Liver (tissue), 9 donors: ENCODE data around the gene CYP4F22. TPM values are rescaled to one million over a fixed set of nuclear protein-coding genes. Genes with fewer than 3 reads are reported as not detected.

Experiments used
- DNase-seq: peaks from one replicate; pipeline ENCODE4 v3.0.0-alpha.2; 2017; ENCODE audit warnings: low spot score
- H3K27ac ChIP-seq, 2 donors: one replicate each; pipeline ENCODE4 v1.7.0; 2013; ENCODE audit warnings: inconsistent platforms in 2 of 2, low read length in 2 of 2, control low read depth in 1 of 2, low read depth in 1 of 2, mild to moderate bottlenecking in 1 of 2
- H3K27me3 ChIP-seq, 4 donors: one replicate each; pipeline versions ENCODE4 v1.6.1 to v1.7.0; 2013; ENCODE audit warnings: low read length in 3 of 4, inconsistent platforms in 1 of 4, mild to moderate bottlenecking in 1 of 4, moderate library complexity in 1 of 4; ENCODE audit not compliant: control insufficient read depth in 4 of 4, insufficient read depth in 4 of 4
- H3K36me3 ChIP-seq, 4 donors: one replicate each; pipeline versions ENCODE4 v1.6.1 to v1.7.0; 2013; ENCODE audit warnings: low read length in 3 of 4, mild to moderate bottlenecking in 3 of 4, low read depth in 1 of 4, moderate library complexity in 1 of 4; ENCODE audit not compliant: control insufficient read depth in 4 of 4, insufficient read depth in 3 of 4
- H3K4me1 ChIP-seq, 4 donors: one replicate each; pipeline versions ENCODE4 v1.6.1 to v1.7.0; 2013; ENCODE audit warnings: low read length in 3 of 4, mild to moderate bottlenecking in 3 of 4, moderate library complexity in 1 of 4; ENCODE audit not compliant: control insufficient read depth in 4 of 4, insufficient read depth in 4 of 4
- H3K4me3 ChIP-seq, 3 donors: one replicate each; pipeline versions ENCODE4 v1.6.1 to v1.7.0; 2013; ENCODE audit warnings: low read length in 3 of 3, control low read depth in 1 of 3, low read depth in 1 of 3, mild to moderate bottlenecking in 1 of 3
- H3K9ac ChIP-seq, 2 donors: one replicate each; pipeline ENCODE4 v1.7.0; 2013; ENCODE audit warnings: low read length in 2 of 2, mild to moderate bottlenecking in 2 of 2, moderate library complexity in 2 of 2, control low read depth in 1 of 2, low read depth in 1 of 2
- H3K9me3 ChIP-seq, 4 donors: one replicate each; pipeline versions ENCODE4 v1.6.1 to v1.7.0; 2013; ENCODE audit warnings: low read length in 3 of 4; ENCODE audit not compliant: control insufficient read depth in 4 of 4
- ATF3 ChIP-seq: IDR thresholded peaks from 2 replicates; pipeline ENCODE4 v1.6.1; 2016; ENCODE audit warnings: antibody characterized with exemption
- CTCF ChIP-seq: fragments of 150-350 bp; IDR thresholded peaks from 2 replicates; pipeline ENCODE4 v1.5.1; 2017; ENCODE audit warnings: improper control_type of control experiment, low read depth, low read length; ENCODE audit not compliant: missing input control
- FOXA1 ChIP-seq: IDR thresholded peaks from 2 replicates; pipeline ENCODE4 v1.6.1; 2016; ENCODE audit warnings: antibody characterized with exemption
- GABPA ChIP-seq, 2 donors: IDR thresholded peaks in 1 of 2; conservative IDR thresholded peaks in 1 of 2; 2 replicates each; pipeline ENCODE4 v1.6.1; 2016; ENCODE audit warnings: antibody characterized with exemption in 2 of 2, mild to moderate bottlenecking in 1 of 2, moderate library complexity in 1 of 2
- HNF4G ChIP-seq: IDR thresholded peaks from 2 replicates; pipeline ENCODE4 v1.6.1; 2016; ENCODE audit warnings: antibody characterized with exemption
- REST ChIP-seq: IDR thresholded peaks from 2 replicates; pipeline ENCODE4 v1.6.1; 2016; ENCODE audit warnings: antibody characterized with exemption, mild to moderate bottlenecking
- TAF1 ChIP-seq: conservative IDR thresholded peaks from 2 replicates; pipeline ENCODE4 v1.6.1; 2016; ENCODE audit warnings: antibody characterized with exemption, mild to moderate bottlenecking
- YY1 ChIP-seq: IDR thresholded peaks from 2 replicates; pipeline ENCODE4 v1.6.1; 2016; ENCODE audit warnings: antibody characterized with exemption, mild to moderate bottlenecking
- WGBS: extraction: QIAGEN DNeasy Blood & Tissue Kit; methylation state at CpG from one replicate; pipeline ENCODE4 v1.1.7; 2013; 5-methylcytosine and 5-hydroxymethylcytosine counted together
- polyA plus RNA-seq, 2 donors: library from polyadenylated mRNA; stranded (reverse) in 1 of 2; unstranded in 1 of 2; fragments of 200-250 nt in 1 of 2; fragments of >200 nt in 1 of 2; fragmentation: Nextera tagmentation in 1 of 2; extraction: Ambion mirVana in 1 of 2; gene quantifications; one replicate each; pipeline versions ENCODE4 v1.2.1 to v1.2.3, GENCODE V29; 2013 to 2015
- total RNA-seq, 2 donors: library from RNA; depleted of rRNA; stranded (reverse); fragments of >200 nt; gene quantifications; one replicate each; pipeline ENCODE4 v1.2.3, GENCODE V29; 2014
- donor health status: healthy.
- donor health status: healthy.
- donor health status: healthy.
- donor health status: healthy.
- donor health status: healthy.

CYP4F22 gene
- total and polyA plus RNA-seq, 4 donors, result 0.42 to 3.9 (median 1.9) TPM

DNA sequence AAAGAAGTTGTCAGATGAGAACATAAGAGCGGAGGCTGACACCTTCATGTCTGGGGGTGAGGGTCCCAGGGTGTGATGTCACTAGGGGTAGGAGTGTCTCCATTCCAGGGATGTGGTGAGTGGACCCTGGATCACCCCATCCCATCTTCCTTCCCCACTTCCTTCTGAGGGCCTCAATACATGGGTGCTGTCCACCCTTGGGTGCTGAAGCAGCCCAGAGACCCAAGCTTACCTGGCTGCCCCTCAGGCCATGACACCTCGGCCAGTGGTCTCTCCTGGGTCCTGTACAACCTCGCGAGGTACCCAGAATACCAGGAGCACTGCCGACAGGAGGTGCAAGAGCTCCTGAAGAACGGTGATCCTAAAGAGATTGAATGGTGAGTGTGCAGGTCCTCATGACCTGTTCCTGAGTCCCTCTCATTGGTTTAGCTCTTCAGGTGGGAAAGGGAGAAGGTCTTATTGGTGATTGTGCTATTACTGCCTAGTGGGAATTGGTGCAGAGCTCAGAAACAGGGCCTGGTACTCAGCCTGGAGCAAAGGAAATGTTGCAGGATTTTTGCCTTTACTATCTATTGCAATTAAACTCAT, 69.0 kb downstream of the CYP4F22 start:
- Histone ChIP-seq H3K4me3 (no peak overlapping the region), H3K9me3 (no peaks in the 10 kb centered on the region), H3K27ac (no peak overlapping the region), H3K27me3 (no peaks in the 10 kb centered on the region), H3K9ac (no peak overlapping the region), H3K4me1 (no peaks in the 10 kb centered on the region), H3K36me3 (no peaks in the 10 kb centered on the region)
- TF ChIP-seq FOXA1 (no peak), REST (peak; percentile 93)
- whole genome bisulfite sequencing, result 63% methylated on average over 6 of the region's 6 CpGs
- no peak for DNase-seq

GRCh38 chr19:15583346-15583745, 75.0 kb downstream of the CYP4F22 start:
- no peaks in the 10 kb centered on the region for H3K9me3 ChIP-seq
- H3K4me3 ChIP-seq, result no peak overlapping the region
- WGBS, result 77% methylated on average over 12 of the region's 12 CpGs
- H3K9ac ChIP-seq, result no peak overlapping the region
- peaks cover 0 to 2% (median 0%) of the 10 kb centered on the region in 4 donors for H3K27me3 ChIP-seq
- H3K36me3 ChIP-seq, result no peaks in the 10 kb centered on the region
- no peak for TF ChIP-seq HNF4G
- TF ChIP-seq YY1, result no peak
- TF ChIP-seq CTCF, result no peak
- no peak for TF ChIP-seq ATF3
- TF ChIP-seq TAF1, result no peak
- no peak for TF ChIP-seq GABPA (IDR thresholded peaks at IDR 0.05 in 1 of 2, conservative IDR thresholded peaks at IDR 0.05 in 1 of 2)
- no peak for TF ChIP-seq REST
- DNase-seq, result no peak
- no peak overlapping the region for H3K27ac ChIP-seq
- H3K4me1 ChIP-seq, result peaks cover 0 to 4% (median 4%) of the 10 kb centered on the region in 4 donors
